B cell (primary cell): ENCODE measurements around the gene RAB31. TPM values are rescaled to one million over a fixed set of nuclear protein-coding genes. Genes with fewer than 3 reads are reported as not detected.

Experiments used
- ATAC-seq: fragments of 200-7000 bp; cut with Tn5 transposase; one replicate; pipeline ENCODE4 v1.10.0; 2021; ENCODE audit warnings: low read depth, mild to moderate bottlenecking, moderate number of reproducible peaks, moderate library complexity
- CTCF ChIA-PET: fragments of 350-600 bp; sonication (Branson Sonifier 250); formaldehyde crosslinking; loops from one replicate; lab custom pipeline; 2021; ENCODE audit warnings: antibody characterized with exemption, inconsistent platforms; lab: Charles Lee
- POLR2A ChIA-PET: fragments of 350-600 bp; sonication (Branson Sonifier 250); formaldehyde crosslinking; loops from one replicate; lab custom pipeline; 2021; ENCODE audit warnings: antibody characterized with exemption; lab: Charles Lee
- DNase-seq: peaks from one replicate; pipeline ENCODE4 v3.0.0; 2013
- H2AFZ ChIP-seq: 2 replicates; pipeline ENCODE4 v1.6.1; 2012; ENCODE audit warnings: mild to moderate bottlenecking, low read depth, low read length; ENCODE audit not compliant: insufficient read depth, poor library complexity, severe bottlenecking
- H3K27ac ChIP-seq, 2 donors: 1 replicate in 1 of 2; 2 replicates in 1 of 2; pipeline ENCODE4 v1.5.1; 2012 to 2013; ENCODE audit warnings: low read length in 2 of 2, mild to moderate bottlenecking in 2 of 2, moderate library complexity in 1 of 2
- H3K27me3 ChIP-seq, 4 experiments: fragments of 200-600 bp in 1 of 4; sonication (generic) in 1 of 4; replicated peaks in 1 of 4; 1 replicate in 2 of 4; 2 replicates in 2 of 4; pipeline versions ENCODE4 v1.6.1 to v1.7.0; 2013 to 2016; ENCODE audit warnings: low read length in 3 of 4, mild to moderate bottlenecking in 2 of 4, mixed read lengths in 1 of 4, moderate library complexity in 1 of 4; ENCODE audit not compliant: insufficient read depth in 4 of 4, control insufficient read depth in 3 of 4; ENCODE audit errors: control extremely low read depth in 1 of 4
- H3K36me3 ChIP-seq, 2 experiments: replicated peaks in 1 of 2; 1 replicate in 1 of 2; 2 replicates in 1 of 2; pipeline versions ENCODE4 v1.6.1 to v1.7.1; 2013; ENCODE audit warnings: low read length in 1 of 2; ENCODE audit not compliant: insufficient read depth in 2 of 2, control insufficient read depth in 1 of 2; ENCODE audit errors: control extremely low read depth in 1 of 2, extremely low read depth in 1 of 2
- H3K4me1 ChIP-seq, 2 donors: fragments of 200-600 bp in 1 of 2; sonication (generic) in 1 of 2; 1 replicate in 1 of 2; 2 replicates in 1 of 2; pipeline versions ENCODE4 v1.5.1 to v1.6.1; 2013 to 2017; ENCODE audit warnings: low read length in 2 of 2; ENCODE audit not compliant: control insufficient read depth in 2 of 2, insufficient read depth in 2 of 2
- H3K4me2 ChIP-seq: replicated peaks from 2 replicates; pipeline ENCODE3; 2012; ENCODE audit warnings: mild to moderate bottlenecking, low read depth, low read length; ENCODE audit not compliant: poor library complexity, severe bottlenecking
- H3K4me3 ChIP-seq, 5 experiments: fragments of 200-600 bp in 1 of 5; sonication (generic) in 1 of 5; 1 replicate in 3 of 5; 2 replicates in 2 of 5; pipeline versions ENCODE4 v1.5.1 to v1.7.0; 2011 to 2016; ENCODE audit warnings: low read length in 4 of 5, mild to moderate bottlenecking in 4 of 5, low read depth in 2 of 5, control low read depth in 1 of 5, moderate library complexity in 1 of 5; ENCODE audit not compliant: insufficient read depth in 1 of 5; ENCODE audit errors: control extremely low read depth in 1 of 5, extremely low read depth in 1 of 5
- H3K79me2 ChIP-seq: fragments of 200-600 bp; sonication (generic); one replicate; pipeline ENCODE4 v1.6.0; 2016; ENCODE audit warnings: low read length; ENCODE audit not compliant: control insufficient read depth, insufficient read depth
- H3K9ac ChIP-seq: fragments of 200-600 bp; sonication (generic); 2 replicates; pipeline ENCODE4 v1.6.1; 2017; ENCODE audit warnings: mild to moderate bottlenecking, low read length, moderate library complexity
- H3K9me3 ChIP-seq, 3 donors: one replicate each; pipeline versions ENCODE4 v1.6.1 to v1.7.1; 2013; ENCODE audit warnings: low read length in 2 of 3; ENCODE audit not compliant: control insufficient read depth in 2 of 3, insufficient read depth in 1 of 3; ENCODE audit errors: control extremely low read depth in 1 of 3
- H4K20me1 ChIP-seq: 2 replicates; pipeline ENCODE4 v1.6.0; 2012; ENCODE audit warnings: mild to moderate bottlenecking, low read length; ENCODE audit not compliant: insufficient read depth, control insufficient read depth, poor library complexity, severe bottlenecking
- H3K27ac Mint-ChIP-seq: one replicate; pipeline ENCODE4 v1.8.0; 2021; ENCODE audit warnings: mixed read lengths
- H3K27me3 Mint-ChIP-seq: one replicate; pipeline ENCODE4 v1.8.0; 2021; ENCODE audit warnings: mixed read lengths
- H3K4me1 Mint-ChIP-seq: one replicate; pipeline ENCODE4 v1.8.0; 2021; ENCODE audit warnings: mixed read lengths
- H3K4me3 Mint-ChIP-seq: one replicate; pipeline ENCODE4 v1.8.0; 2021; ENCODE audit warnings: mixed read lengths
- H3K9me3 Mint-ChIP-seq: one replicate; pipeline ENCODE4 v1.8.0; 2022; ENCODE audit warnings: mixed read lengths; ENCODE audit not compliant: insufficient read depth
- EZH2 ChIP-seq: IDR thresholded peaks from 2 replicates; pipeline ENCODE4 v1.6.1; 2012; ENCODE audit warnings: borderline replicate concordance, low read depth, mild to moderate bottlenecking, moderate library complexity, low read length; ENCODE audit not compliant: insufficient read depth, poor library complexity, severe bottlenecking
- WGBS: methylation state at CpG from one replicate; pipeline ENCODE4 v1.1.5; 2013; ENCODE audit warnings: missing lambda C conversion rate; ENCODE audit not compliant: insufficient coverage; 5-methylcytosine and 5-hydroxymethylcytosine counted together
- intact Hi-C: fragments of 100-400 bp; cut with micrococcal nuclease; formaldehyde crosslinking; loops from one replicate; pipeline ENCODE4 v1.10.0; 2022
- polyA plus RNA-seq: library from polyadenylated mRNA; depleted of rRNA; stranded (reverse); fragments of >200 nt; gene quantifications from 2 replicates; pipeline ENCODE4 v1.2.3, GENCODE V29; 2012
- total RNA-seq, 2 donors: library from RNA; stranded (reverse); fragments of 120-200 nt in 1 of 2; gene quantifications; 1 replicate in 1 of 2; 2 replicates in 1 of 2; pipeline versions ENCODE4 v1.2.3 to v1.2.4, GENCODE V29; 2013 to 2022
- TF ChIP-seq, protein P1 (sequence below): fragments of 200-600 bp; IDR thresholded peaks from one replicate; pipeline ENCODE4 v1.8.0; 2022; ENCODE audit warnings: antibody characterized with exemption, mild to moderate bottlenecking

RAB31 gene
- total and polyA plus RNA-seq, 2 donors (not counting 1 experiment from before 2014, with no cell fraction given), result 15.5 to 44.6 TPM

DNA sequence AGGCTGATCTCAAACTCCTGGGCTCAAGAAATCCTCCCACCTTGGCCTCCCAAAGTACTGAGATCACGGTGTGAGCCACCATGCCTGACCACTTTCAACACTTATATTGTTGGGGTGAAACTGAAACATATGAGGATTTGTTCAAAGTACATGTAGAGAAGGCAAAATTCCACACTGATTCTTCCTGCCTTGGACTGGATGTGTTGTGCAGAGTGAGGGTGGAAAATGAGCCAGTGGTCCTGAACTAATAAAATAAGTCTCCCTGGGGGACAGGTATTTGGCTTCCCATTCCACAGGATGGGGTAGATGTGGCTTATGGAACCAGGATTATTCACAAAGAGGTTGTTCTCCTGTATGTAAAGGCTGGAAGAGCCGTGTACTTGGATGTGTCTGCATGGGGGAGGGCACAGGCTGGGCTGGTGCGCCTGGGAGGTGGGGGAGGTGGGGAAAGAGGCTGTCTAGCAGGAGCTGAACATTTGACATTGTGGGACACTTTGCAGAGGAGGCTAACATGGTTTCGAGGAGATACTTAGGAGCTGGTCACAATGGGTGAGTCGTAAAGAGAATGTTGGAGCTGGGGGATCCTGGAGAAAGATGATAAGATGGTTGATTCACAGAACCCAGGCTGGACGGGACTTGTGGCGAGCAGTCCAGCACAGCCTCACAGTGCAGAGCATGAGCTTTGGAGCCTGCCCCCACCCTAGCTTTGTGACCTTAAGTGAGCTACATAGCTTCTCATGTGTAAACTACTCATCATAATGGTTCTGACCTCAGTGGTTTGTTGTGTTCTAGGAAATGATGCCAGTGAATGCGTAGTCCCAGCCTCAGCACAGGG, 177.3 kb downstream of the RAB31 start, which contains the start of gene TXNDC2:
TXNDC2 (plus strand) TSS at position 804 of the 835 bp plus-strand sequence. CDS start 708 bp downstream, outside the sequence.
- no peaks in the 10 kb centered on the region for H3K4me1 Mint-ChIP-seq
- POLR2A ChIA-PET, result no interaction called here
- Histone ChIP-seq H3K79me2 (no peaks in the 10 kb centered on the region), H3K4me1 (no peaks in the 10 kb centered on the region), H3K4me3 (no peak within 1 kb of the TSS), H2AFZ (no peak within 1 kb of the TSS), H3K36me3 (no peaks in the 10 kb centered on the region), H3K27ac (no peak within 1 kb of the TSS), H3K4me2 (no peak within 1 kb of the TSS), H4K20me1 (no peaks in the 10 kb centered on the region), H3K9ac (no peak within 1 kb of the TSS), H3K27me3 (no peaks in the 10 kb centered on the region), H3K9me3 (no peaks in the 10 kb centered on the region)
- peaks cover 3% of the 10 kb centered on the region for H3K27me3 Mint-ChIP-seq
- 88% methylated on average over 4 of the region's 8 CpGs for whole genome bisulfite sequencing
- ATAC-seq, result no peak
- CTCF ChIA-PET, result no interaction called here
- intact Hi-C loops, result no loop called here
- no peak within 1 kb of the TSS for H3K4me3 Mint-ChIP-seq
- H3K27ac Mint-ChIP-seq, result no peak within 1 kb of the TSS
- DNase-seq, result no peak
- TF ChIP-seq EZH2, result no peak
- TF ChIP-seq, protein P1, sequence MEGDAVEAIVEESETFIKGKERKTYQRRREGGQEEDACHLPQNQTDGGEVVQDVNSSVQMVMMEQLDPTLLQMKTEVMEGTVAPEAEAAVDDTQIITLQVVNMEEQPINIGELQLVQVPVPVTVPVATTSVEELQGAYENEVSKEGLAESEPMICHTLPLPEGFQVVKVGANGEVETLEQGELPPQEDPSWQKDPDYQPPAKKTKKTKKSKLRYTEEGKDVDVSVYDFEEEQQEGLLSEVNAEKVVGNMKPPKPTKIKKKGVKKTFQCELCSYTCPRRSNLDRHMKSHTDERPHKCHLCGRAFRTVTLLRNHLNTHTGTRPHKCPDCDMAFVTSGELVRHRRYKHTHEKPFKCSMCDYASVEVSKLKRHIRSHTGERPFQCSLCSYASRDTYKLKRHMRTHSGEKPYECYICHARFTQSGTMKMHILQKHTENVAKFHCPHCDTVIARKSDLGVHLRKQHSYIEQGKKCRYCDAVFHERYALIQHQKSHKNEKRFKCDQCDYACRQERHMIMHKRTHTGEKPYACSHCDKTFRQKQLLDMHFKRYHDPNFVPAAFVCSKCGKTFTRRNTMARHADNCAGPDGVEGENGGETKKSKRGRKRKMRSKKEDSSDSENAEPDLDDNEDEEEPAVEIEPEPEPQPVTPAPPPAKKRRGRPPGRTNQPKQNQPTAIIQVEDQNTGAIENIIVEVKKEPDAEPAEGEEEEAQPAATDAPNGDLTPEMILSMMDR, result no peak
- H3K9me3 Mint-ChIP-seq, result no peaks in the 10 kb centered on the region

DNA sequence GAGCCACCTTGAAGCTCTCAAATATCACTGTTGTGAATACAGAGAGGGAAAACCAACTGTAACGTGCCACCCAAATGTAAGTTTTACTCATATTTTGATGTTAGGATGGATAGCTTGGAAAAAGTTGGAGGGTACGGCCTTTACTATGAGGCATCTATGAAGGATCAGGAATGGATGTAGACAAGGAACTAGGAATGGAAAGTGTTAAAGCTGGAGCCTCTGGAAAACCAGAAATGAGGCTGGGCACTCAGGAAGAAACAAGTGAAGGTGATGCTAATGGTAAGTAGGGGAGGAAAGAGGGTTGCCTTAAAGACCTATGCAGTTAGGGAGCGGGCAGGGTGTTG, 177.9 kb downstream of the RAB31 start:
- DNase-seq, result no peak
- H3K27ac Mint-ChIP-seq, result no peak overlapping the region
- Histone ChIP-seq H3K27ac (no peak overlapping the region), H3K79me2 (no peaks in the 10 kb centered on the region), H3K27me3 (no peaks in the 10 kb centered on the region), H3K36me3 (no peaks in the 10 kb centered on the region), H3K4me2 (no peak overlapping the region), H3K9ac (no peak overlapping the region), H2AFZ (no peak overlapping the region), H3K9me3 (no peaks in the 10 kb centered on the region), H3K4me3 (no peak overlapping the region), H4K20me1 (no peaks in the 10 kb centered on the region), H3K4me1 (no peaks in the 10 kb centered on the region)
- no peaks in the 10 kb centered on the region for H3K9me3 Mint-ChIP-seq
- intact Hi-C loops, result no loop called here
- no peak for TF ChIP-seq EZH2
- TF ChIP-seq, protein P1, result no peak
- peaks cover 3% of the 10 kb centered on the region for H3K27me3 Mint-ChIP-seq
- no peak overlapping the region for H3K4me3 Mint-ChIP-seq
- ATAC-seq, result no peak
- H3K4me1 Mint-ChIP-seq, result no peaks in the 10 kb centered on the region
- CTCF ChIA-PET, result no interaction called here
- POLR2A ChIA-PET, result no interaction called here
- 89% methylated on average over 1 of the region's 3 CpGs for WGBS
